Fibroblast of mammary gland (primary cell): ENCODE measurements around the gene ADAD1.
A peak's percentile ranks its signal among the peaks of the same experiment; 100 is the strongest.

Source experiments
- DNase-seq: peaks from one replicate; pipeline ENCODE4 v3.0.0-alpha.2; 2010; ENCODE audit warnings: low read depth
- H3K4me3 ChIP-seq: 2 replicates; pipeline ENCODE4 v1.5.1; 2011; ENCODE audit warnings: low read depth, mild to moderate bottlenecking, low read length, moderate library complexity; ENCODE audit not compliant: control insufficient read depth
- CTCF ChIP-seq: conservative IDR thresholded peaks from 2 replicates; pipeline ENCODE4 v1.5.1; 2011; ENCODE audit warnings: low read depth, low read length, inconsistent platforms; ENCODE audit not compliant: control insufficient read depth, insufficient read depth

Gene ADAD1

GRCh38 chr4:122378711-122379110 lies at the start of gene ADAD1:
TSS of gene ADAD1 (plus strand) at chr4:122379011. CDS start at chr4:122380070, 1,059 bp downstream.
- no peak within 1 kb of the TSS for H3K4me3 ChIP-seq
- DNase-seq, result no peak
- TF ChIP-seq CTCF, result no peak

- peak; percentile 14 for DNase-seq
These were observed 48.8 kb upstream of the ADAD1 start for GRCh38 chr4:122329876-122330565.

GRCh38 chr4:122331195-122331594 lies 47.6 kb upstream of the ADAD1 start:
- no peak for TF ChIP-seq CTCF

More at GRCh38 chr4:122329876-122330565, 48.8 kb upstream of the ADAD1 start:
- H3K4me3 ChIP-seq, result no peak overlapping the region
- TF ChIP-seq CTCF, result no peak

GRCh38 chr4:122334828-122335227 lies 44.0 kb upstream of the ADAD1 start:
- no peak for TF ChIP-seq CTCF
- no peak for DNase-seq
- no peak overlapping the region for H3K4me3 ChIP-seq

More at GRCh38 chr4:122331195-122331594, 47.6 kb upstream of the ADAD1 start:
- no peak overlapping the region for H3K4me3 ChIP-seq
- no peak for DNase-seq

GRCh38 chr4:122341886-122342285 lies 36.9 kb upstream of the ADAD1 start:
- no peak overlapping the region for H3K4me3 ChIP-seq
- TF ChIP-seq CTCF, result no peak
- peak; percentile 72 for DNase-seq

- DNase-seq, result no peak
- H3K4me3 ChIP-seq, result no peak overlapping the region
- TF ChIP-seq CTCF, result no peak
These were observed 32.8 kb upstream of the ADAD1 start for GRCh38 chr4:122346036-122346435.

- TF ChIP-seq CTCF, result no peak
- H3K4me3 ChIP-seq, result no peak overlapping the region
- no peak for DNase-seq
These were observed 32.3 kb upstream of the ADAD1 start for GRCh38 chr4:122346503-122346902.
